PFSK-1 (cell line): ENCODE data around the gene KIDINS220.

Source experiments
- FOXP2 ChIP-seq: optimal IDR thresholded peaks from 2 replicates; pipeline ENCODE3; 2011; ENCODE audit warnings: borderline replicate concordance, control low read depth, inconsistent platforms; ENCODE audit not compliant: insufficient read depth; ENCODE audit errors: extremely low read length, extremely low read depth
- POLR2AphosphoS5 ChIP-seq: IDR thresholded peaks from 2 replicates; pipeline ENCODE4 v1.6.1; 2012; ENCODE audit warnings: low read depth, mild to moderate bottlenecking, control low read depth, low read length, moderate library complexity
- REST ChIP-seq, 2 experiments: IDR thresholded peaks; 2 replicates each; pipeline versions ENCODE4 v1.6.1 to v1.8.0; 2011 to 2012; ENCODE audit warnings: low read depth in 2 of 2, low read length in 2 of 2, control low read depth in 1 of 2, inconsistent platforms in 1 of 2, mild to moderate bottlenecking in 1 of 2, moderate library complexity in 1 of 2; ENCODE audit not compliant: insufficient read depth in 1 of 2
- SIN3A ChIP-seq: IDR thresholded peaks from 2 replicates; pipeline ENCODE4 v1.6.1; 2012; ENCODE audit warnings: mild to moderate bottlenecking, low read length, moderate library complexity, borderline replicate concordance; ENCODE audit not compliant: insufficient read depth
- TAF1 ChIP-seq: IDR thresholded peaks from 2 replicates; pipeline ENCODE4 v1.6.1; 2012; ENCODE audit warnings: low read length, control low read depth, borderline replicate concordance; ENCODE audit not compliant: insufficient read depth

Gene KIDINS220

GRCh38 chr2:8709611-8710010, 127.8 kb downstream of the KIDINS220 start:
- TF ChIP-seq POLR2AphosphoS5: no peak
- no peak for TF ChIP-seq FOXP2
- no peak for TF ChIP-seq TAF1
- no peak for TF ChIP-seq SIN3A
- TF ChIP-seq REST (IDR thresholded peaks at IDR 0.05; ENCODE audit: insufficient read depth in 1 of 2, low read depth in 2 of 2, low read length in 2 of 2): no peak

- TF ChIP-seq TAF1: no peak
- TF ChIP-seq FOXP2: no peak
- no peak for TF ChIP-seq SIN3A
- no peak for TF ChIP-seq REST (IDR thresholded peaks at IDR 0.05; ENCODE audit: insufficient read depth in 1 of 2, low read depth in 2 of 2, low read length in 2 of 2)
- no peak for TF ChIP-seq POLR2AphosphoS5
Observed at GRCh38 chr2:8704906-8705305, 132.5 kb downstream of the KIDINS220 start.

- TF ChIP-seq REST (IDR thresholded peaks at IDR 0.05; ENCODE audit: insufficient read depth in 1 of 2, low read depth in 2 of 2, low read length in 2 of 2) (no peak), FOXP2 (no peak), TAF1 (no peak), SIN3A (no peak), POLR2AphosphoS5 (no peak)
Observed at GRCh38 chr2:8701681-8702379, 135.6 kb downstream of the KIDINS220 start.

- TF ChIP-seq TAF1 (no peak), FOXP2 (no peak), REST (IDR thresholded peaks at IDR 0.05; ENCODE audit: insufficient read depth in 1 of 2, low read depth in 2 of 2, low read length in 2 of 2) (no peak), SIN3A (no peak), POLR2AphosphoS5 (no peak)
Observed at GRCh38 chr2:8699839-8700238, 137.6 kb downstream of the KIDINS220 start.
